HFF-Myc (cell line): ENCODE results near the gene REL.
A peak's percentile ranks its signal among the peaks of the same experiment; 100 is the strongest.
"Not testable (repeated sequence)": the region's sequence is repeated elsewhere in the genome, so short reads cannot be mapped to it uniquely, and the experiment has no call there.

ENCODE experiments used
- DNase-seq: peaks from one replicate; pipeline ENCODE4 v3.0.0-alpha.2; 2011; ENCODE audit warnings: low read depth; ENCODE audit errors: extremely low read depth
- H3K4me3 ChIP-seq: replicated peaks from 2 replicates; pipeline ENCODE4 v1.5.1; 2011; ENCODE audit warnings: low read depth, mild to moderate bottlenecking, control low read depth, low read length
- TF ChIP-seq, protein P1 (sequence below): IDR thresholded peaks from 2 replicates; pipeline ENCODE4 v1.5.1; 2012; ENCODE audit warnings: mild to moderate bottlenecking, low read depth, low read length, control low read depth; ENCODE audit errors: missing control alignments

REL gene

GRCh38 chr2:60882971-60883753, 1.8 kb downstream of the REL start:
- no peak for DNase-seq
- TF ChIP-seq, protein P1, sequence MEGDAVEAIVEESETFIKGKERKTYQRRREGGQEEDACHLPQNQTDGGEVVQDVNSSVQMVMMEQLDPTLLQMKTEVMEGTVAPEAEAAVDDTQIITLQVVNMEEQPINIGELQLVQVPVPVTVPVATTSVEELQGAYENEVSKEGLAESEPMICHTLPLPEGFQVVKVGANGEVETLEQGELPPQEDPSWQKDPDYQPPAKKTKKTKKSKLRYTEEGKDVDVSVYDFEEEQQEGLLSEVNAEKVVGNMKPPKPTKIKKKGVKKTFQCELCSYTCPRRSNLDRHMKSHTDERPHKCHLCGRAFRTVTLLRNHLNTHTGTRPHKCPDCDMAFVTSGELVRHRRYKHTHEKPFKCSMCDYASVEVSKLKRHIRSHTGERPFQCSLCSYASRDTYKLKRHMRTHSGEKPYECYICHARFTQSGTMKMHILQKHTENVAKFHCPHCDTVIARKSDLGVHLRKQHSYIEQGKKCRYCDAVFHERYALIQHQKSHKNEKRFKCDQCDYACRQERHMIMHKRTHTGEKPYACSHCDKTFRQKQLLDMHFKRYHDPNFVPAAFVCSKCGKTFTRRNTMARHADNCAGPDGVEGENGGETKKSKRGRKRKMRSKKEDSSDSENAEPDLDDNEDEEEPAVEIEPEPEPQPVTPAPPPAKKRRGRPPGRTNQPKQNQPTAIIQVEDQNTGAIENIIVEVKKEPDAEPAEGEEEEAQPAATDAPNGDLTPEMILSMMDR = no peak
- H3K4me3 ChIP-seq = peak overlapping the region; percentile 83

DNA sequence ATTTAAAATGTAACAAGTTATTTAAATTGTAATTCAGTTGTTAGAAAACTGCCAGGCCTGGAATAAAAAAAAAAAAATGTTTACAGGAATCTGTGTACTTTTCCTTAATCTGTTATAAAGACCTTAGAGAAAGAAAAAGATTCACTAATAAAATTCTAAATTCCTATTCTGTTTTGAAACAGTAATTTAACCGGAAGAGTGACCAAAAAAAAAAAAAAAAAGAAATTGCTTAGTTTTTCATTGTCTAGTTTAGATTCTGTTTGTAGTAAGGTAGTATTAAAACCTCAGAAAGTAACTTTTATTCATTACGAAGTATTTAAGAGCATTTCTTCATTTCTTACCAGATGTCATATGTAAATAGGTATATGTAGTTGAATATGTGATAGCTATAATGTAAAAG, 2.5 kb downstream of the REL start:
- DNase-seq = no peak
- H3K4me3 ChIP-seq = peak overlapping the region; percentile 83; the same call in 1 of the 2 replicates
- TF ChIP-seq, protein P1 = no peak

DNA sequence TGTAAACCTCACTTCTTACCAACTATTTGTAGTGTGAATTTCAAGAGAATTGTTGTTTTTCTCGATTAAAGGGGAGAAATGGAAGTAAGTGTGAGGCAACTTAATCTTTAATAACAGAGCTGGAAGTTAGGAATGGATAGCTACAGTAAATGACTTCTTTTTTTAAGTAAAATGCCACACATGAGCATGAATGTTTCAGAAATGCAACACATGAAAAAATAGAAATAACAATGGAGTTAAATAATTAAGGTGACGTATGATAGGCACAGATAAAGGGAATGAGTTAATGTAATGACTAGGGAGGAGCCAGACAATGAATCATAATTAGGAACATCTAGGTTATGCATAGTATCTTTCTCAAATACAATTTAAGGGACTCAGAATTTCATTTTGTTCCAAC, 3.4 kb downstream of the REL start:
- DNase-seq = no peak
- no peak overlapping the region for H3K4me3 ChIP-seq
- TF ChIP-seq, protein P1 = no peak

- TF ChIP-seq, protein P1 = no peak
- no peak overlapping the region for H3K4me3 ChIP-seq
- DNase-seq = no peak
These were observed 4.3 kb downstream of the REL start for GRCh38 chr2:60885683-60886082.

DNA sequence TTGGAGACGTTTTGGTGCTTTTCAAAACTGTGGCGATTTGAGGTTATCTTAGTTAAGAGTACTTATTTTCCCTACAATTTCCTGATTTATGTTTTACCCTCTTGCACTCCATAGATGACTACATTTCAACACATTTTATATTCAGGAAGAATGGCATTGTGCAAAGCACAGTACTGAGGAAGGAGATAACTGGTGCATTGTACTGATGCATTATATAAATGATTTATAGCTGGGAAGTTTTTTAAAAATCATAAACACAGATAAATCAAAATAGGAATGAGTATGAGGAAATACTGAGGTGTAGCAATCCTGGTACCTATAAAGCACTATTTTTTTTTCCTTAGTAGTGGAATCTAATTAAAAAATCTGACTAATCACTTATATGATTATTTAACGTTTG, 5.6 kb downstream of the REL start:
- DNase-seq = no peak
- no peak overlapping the region for H3K4me3 ChIP-seq
- TF ChIP-seq, protein P1 = no peak

GRCh38 chr2:60888853-60889252, 7.5 kb downstream of the REL start:
- no peak overlapping the region for H3K4me3 ChIP-seq
- TF ChIP-seq, protein P1 = no peak
- no peak for DNase-seq

DNA sequence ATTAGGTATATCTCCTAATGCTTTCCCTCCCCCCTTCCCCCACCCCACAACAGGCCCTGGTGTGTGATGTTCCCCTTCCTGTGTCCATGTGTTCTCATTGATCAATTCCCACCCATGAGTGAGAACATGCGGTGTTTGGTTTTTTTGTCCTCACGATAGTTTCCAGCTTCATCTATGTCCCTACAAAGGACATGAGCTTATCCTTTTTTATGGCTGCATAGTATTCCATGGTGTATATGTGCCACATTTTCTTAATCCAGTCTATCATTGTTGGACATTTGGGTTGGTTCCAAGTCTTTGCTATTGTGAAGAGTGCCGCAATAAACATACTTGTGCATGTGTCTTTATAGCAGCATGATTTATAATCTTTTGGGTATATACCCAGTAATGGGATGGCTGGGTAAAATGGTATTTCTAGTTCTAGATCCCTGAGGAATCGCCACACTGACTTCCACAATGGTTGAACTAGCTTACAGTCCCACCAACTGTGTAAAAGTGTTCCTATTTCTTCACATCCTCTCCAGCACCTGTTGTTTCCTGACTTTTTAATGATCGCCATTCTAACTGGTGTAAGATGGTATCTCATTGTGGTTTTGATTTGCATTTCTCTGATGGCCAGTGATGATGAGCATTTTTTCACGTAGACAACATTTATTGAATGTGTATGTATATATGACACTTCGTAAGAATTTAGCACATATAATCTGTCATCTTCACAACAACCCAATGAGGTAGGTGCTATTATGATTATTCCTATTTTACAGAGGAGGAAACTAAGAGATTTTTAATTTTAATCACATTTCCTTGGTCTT, 8.4 kb downstream of the REL start:
- DNase-seq, H3K4me3 ChIP-seq: not testable (repeated sequence)
